Femur (tissue), 1 donor: ENCODE data around the gene PTGES3L.
"Not testable (repeated sequence)": the region's sequence is repeated elsewhere in the genome, so short reads cannot be mapped to it uniquely, and the experiment has no call there.

ENCODE experiments used
- DNase-seq: peaks from one replicate; pipeline ENCODE4 v3.0.0-alpha.2; 2017

PTGES3L gene

DNA sequence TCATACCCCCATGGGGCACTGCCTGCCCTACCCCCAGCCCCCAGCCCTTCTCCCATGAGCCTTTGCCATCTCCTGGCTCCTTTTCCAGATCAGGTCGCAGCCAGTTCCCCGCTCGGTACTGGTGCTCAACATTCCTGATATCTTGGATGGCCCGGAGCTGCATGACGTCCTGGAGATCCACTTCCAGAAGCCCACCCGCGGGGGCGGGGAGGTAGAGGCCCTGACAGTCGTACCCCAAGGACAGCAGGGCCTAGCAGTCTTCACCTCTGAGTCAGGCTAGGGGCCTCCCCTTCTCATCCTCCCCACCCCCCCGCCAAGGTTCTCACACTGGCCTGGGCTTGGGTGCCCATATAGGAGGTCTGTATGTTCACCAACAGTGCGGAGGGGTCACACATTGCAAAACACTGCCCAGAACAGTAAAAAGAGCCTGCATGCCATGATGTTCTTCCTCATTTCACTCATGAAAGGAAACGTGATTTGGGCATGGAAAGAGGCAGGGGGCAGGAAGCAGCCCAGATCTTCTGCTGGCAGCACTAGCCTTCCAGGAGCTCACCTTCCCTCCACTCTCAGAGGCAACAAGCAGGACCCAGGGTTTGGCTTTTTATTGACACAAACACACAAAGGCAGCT, 34.3 kb upstream of the PTGES3L start:
- DNase-seq = no peak

DNA sequence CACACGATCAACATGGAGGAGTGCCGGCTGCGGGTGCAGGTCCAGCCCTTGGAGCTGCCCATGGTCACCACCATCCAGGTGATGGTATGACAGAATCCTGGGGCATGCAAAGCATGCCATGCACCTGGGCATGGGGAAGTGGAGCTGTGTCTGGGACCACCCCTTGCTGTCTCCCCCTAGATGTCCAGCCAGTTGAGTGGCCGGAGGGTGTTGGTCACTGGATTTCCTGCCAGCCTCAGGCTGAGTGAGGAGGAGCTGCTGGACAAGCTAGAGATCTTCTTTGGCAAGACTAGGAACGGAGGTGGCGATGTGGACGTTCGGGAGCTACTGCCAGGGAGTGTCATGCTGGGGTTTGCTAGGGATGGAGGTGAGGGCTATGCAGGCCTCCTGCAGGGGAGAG, 33.4 kb upstream of the PTGES3L start:
- no peak for DNase-seq

DNA sequence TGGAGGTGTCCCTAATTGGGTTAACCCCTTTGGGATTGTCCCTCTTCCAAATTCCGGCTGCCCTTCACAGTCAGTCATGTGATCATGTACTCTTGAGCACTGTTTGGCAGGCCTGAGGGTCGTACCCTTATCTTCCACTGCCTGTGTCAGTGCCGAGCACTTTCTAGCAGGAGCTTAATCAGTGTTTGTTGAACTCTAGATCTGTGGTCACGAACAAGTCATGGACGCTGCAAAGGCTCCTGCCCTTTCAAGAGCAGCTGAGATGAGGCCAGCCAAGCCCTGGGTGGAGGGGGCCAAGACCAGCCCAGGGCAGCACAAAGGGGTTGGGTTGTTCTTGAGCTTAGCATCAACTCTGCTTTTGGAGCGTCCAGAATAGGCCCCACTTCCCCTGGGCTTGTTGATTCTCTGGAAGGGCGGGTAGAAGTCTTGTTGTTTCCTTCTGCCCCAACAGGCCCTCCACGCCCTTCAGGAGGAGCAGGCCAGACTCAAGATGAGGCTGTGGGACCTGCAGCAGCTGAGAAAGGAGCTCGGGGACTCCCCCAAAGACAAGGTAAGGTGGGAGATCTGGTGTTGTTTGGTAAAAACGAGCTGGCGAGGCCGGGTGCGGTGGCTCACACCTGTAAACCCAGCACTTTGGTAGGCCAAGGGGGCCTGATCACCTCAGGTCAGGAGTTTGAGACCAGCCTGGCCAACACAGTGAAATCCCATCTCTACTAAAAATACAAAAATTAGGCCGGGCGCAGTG, 32.0 kb upstream of the PTGES3L start:
- DNase-seq = no peak

DNA sequence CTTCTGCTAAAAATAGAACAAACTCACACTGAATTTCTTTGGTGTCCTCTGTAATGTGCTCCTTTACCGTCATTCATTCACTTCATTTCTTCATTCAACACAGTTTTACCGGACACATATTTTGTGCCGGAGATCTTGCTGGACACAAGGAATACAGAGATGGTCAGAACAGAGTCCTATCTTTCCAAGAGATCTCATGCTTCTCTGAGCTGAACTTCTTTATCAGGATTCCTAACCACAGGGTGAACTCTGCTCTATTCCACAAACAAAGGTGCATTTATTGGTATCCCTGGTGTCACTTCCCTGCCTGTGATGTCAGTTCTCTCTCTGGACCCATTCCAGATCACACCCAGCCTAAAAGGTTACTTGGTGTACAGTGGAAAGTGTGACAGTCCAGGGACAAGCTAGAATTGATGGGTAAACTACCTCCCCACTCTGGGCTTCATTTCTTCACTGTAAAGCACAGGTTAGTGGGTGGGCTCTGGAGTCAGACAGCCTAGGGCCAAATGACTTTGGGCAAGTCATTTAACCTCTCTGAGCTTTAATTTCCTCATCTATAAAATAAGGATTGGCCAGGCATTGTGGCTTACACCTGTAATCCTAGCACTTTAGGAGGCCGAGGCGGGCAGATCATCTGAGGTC, 30.9 kb upstream of the PTGES3L start:
- DNase-seq = no peak

DNA sequence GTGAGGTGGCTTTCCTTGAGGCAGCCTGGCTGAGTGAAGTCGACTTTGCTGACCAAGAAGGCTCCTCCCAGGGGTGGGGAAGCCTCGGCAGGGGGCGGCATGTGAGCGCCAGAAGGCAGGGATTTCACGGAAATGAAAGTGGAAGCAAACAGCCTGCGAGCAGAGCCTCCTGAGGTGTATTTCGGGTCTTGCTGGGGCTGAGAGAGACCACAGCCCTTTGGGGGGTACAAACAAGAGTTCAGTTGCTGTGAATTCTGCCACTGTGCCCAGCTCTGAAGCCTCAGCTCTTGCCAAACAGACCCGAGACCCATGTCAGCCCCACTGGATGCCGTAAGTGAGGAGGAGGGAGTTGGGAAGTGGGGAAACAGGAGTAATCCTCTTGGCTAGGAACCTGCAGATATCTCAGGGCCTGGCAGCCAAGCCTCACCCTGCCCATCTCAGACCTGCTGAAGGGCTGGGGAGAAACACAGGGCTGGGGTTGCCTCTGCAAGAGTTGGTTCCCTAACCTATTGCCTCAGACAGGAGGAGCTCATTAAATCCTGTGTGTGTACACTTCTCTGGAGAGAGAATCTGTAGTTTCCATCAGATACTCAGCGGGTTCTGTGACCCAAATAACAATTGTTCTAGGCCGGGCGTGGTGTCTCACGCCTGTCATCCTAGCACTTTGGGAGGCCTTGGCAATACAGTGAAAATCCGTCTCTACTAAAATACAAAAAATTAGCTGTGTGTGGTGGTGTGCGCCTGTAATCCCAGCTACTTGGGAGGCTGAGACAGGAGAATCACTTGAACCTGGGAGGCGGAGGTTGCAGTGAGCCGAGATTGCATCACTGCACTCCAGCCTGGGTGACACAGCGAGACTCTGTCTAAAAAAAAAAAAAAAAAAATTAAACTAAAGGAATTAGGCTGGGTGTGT, 27.0 kb upstream of the PTGES3L start, which contains the start of gene IFI35:
TSS of gene IFI35 (plus strand) at position 146 of the 913 bp plus-strand sequence. CDS start at position 310, 164 bp downstream.
- peak; percentile 91 for DNase-seq

DNA sequence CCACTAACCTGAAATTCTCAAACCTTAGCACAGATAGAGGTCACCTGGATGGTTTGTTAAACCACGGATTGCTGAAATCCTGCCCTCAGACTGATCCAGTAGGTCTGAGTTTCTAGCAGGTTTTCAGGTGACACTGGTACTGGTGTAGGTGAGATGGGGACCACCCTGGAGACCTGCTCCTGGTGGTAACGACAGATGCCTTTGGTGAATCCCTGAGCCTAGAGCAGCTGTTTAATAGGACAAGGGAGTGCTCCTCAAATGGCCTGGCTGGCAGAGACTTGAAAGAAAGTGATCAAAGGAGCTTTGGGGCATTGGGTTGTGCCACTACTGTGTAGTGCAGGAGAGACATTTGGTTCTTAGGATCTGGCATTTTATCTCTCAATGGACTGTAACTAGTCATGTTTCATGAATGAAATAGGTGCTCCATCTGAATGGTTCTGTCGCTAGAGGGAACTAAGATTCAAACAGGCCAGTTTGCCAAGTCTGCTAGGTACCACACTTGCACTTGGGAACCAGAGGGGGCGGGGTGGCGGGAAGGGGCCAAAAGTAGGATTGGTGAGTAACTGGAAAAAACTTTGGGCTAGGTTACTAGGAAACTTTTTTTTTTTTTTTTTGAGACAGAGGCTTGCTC, 23.8 kb upstream of the PTGES3L start:
- DNase-seq = no peak

DNA sequence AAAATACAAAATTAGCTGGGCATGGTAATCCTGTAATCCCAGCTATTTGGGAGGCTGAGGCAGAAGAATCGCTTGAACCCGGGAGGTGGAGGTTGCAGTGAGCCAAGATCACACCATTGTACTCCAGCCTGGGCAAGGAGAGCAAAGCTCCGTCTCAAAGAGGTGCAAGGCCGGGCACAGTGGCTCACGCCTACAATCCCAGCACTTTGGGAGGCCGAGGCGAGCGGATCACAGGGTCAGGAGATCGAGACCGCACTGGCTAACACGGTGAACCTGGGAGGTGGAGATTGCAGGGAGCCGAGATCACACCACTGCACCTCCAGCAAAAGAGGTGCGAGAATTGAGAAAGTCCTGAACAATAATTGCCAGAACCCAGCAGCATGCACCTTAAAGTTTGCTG, 21.0 kb upstream of the PTGES3L start:
- DNase-seq = not testable (repeated sequence)

DNA sequence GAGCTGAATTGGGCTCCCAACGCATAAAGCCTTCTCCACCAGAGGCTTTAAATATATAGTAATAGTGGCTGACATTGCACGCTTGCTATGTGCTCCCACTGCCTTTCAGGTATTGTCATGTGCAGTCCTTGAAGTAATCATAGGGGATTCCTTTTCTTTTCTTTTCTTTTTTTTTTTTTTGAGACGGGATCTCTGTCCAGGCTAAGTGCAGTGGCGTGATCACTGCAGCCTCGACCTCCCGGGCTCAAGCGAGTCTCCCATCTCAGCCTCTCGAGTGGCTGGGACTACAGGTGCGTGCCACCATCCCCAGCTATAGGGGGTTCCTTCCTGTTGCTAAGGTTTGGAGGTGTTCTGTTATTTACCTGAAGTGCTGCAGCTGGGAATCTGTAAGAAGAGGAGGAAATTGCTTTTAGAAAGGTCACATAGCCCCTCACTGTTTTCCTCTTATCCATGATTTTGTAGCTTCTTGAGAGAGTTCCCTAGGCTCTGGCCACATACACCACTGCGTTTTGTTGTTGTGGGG, 19.2 kb upstream of the PTGES3L start:
- no peak for DNase-seq

DNA sequence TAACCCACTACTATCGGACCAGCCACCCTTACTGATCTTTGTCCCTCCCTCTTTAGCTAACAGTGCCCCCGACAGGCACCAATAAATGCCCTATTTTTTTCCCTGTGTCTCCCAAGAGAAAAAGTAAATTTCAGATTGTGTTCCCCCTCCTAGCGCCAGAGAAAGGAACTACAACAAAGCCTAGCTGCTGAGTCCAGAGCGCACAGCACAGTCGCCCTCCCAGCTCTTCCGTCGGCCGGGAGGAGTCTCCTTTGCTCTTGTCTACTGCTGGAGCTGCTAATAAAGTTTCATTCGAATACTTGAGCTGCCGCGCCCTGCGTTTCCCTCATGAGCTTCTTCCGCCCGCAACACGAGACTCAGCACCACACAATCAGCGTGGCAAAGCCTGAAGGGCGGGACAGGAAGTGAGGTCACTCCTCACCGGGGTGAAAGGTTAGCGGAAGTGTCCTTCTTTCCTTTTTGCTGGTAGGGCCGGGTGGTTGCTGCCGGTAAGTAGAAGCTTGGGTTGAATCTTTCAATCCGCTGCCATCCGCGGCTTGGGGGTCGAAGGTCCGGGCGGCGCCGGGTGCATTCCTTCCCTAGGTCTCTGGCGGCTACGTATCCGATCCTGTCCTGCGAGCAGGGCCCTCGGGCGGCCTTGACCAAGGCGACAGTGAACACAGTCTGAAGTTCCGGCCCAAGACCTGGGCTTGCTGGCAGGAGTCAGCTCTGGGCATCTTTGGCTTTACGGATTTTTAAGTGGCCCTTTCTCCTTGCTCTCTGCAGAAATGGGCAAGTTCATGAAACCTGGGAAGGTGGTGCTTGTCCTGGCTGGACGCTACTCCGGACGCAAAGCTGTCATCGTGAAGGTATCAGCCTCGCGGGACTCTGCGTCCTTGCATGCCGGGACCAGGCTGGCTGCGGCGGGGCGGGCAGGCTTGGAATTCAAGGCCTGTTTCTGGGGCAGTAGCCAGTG, 18.4 kb upstream of the PTGES3L start, which contains the start of gene RPL27:
TSS of gene RPL27 (plus strand) at position 436 of the 955 bp plus-strand sequence. CDS start at position 768, 332 bp downstream.
- DNase-seq = peak; percentile 100

DNA sequence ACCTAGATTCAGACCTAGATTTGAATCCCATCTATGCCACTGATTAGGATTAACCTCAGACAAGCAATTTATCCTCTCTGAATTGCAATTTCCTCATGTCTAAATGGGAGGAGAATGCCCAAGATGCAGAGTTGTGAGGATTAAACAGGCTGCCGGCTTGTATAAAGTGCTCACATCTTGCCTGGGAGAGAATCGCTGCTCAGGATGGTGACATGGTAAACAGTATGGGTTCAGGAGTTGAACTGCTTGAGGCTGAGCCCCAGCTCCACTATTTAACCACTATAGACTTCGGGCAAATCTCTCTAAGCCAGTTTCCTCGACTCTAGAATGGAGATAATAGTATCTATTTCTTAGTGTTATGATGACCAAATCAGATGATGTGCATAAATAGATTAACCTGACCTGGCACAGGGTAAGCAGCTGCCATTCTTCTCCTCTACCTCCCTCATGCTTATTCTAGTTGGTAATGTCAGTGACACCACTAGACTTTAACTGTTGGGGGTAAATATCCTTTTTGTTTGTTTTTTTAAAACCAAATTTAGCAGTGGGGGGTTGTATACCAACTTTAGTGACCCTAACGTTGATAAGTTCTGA, 17.6 kb upstream of the PTGES3L start:
- no peak for DNase-seq

DNA sequence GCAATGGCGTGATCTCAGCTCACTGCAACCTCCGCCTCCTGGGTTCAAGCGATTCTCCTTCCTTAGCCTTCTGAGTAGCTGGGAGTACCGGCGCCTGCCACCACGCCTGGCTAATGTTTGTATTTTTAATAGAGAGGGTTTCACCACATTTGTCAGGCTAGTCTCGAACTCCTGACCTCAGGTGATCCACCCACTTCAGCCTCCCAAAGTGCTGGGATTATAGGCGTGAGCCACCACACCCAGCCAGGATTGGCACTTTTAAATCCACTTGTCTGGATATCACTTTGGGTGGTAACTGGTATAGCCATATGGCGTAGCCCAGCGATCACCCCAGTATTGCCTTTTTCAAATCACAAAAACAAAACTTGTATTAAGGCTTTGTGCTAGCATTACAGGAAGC, 14.0 kb upstream of the PTGES3L start:
- not testable (repeated sequence) for DNase-seq

DNA sequence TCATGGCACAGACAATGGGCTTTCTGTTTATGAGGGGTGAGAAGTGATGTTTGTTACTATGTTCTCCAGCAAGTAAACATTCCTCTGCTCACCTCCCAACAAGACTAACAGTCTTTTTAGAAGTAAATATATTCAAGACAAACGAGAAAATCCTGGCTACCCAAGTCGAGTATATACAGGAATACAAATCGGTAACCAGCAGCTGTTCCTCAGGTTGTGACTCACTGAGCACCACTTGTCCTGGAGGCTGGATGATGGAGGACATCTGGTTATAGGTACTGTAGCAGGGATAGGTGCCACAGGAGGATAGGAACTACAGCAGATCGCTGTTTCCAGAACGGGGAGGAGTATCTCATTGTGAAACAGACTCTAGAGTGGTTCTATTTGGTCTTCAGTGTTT, 13.0 kb upstream of the PTGES3L start:
- DNase-seq = no peak

DNA sequence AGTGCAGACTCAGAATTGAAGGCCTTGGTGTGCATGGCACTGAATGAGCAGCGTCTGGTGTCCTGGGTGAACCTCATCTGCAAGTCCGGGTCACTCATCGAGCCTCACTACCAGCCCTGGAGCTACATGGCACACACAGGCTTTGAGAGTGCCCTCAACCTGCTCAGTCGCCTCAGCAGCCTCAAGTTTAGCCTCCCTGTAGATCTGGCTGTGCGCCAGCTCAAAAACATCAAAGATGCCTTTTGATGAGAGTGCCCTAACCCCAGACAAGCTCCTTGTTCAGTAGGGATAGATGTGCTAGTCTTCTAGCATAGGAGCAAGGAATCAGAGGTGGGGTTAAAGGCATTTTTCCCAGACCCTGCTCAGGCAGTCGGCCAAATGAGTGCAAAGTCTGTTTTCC, 11.6 kb upstream of the PTGES3L start:
- no peak for DNase-seq

DNA sequence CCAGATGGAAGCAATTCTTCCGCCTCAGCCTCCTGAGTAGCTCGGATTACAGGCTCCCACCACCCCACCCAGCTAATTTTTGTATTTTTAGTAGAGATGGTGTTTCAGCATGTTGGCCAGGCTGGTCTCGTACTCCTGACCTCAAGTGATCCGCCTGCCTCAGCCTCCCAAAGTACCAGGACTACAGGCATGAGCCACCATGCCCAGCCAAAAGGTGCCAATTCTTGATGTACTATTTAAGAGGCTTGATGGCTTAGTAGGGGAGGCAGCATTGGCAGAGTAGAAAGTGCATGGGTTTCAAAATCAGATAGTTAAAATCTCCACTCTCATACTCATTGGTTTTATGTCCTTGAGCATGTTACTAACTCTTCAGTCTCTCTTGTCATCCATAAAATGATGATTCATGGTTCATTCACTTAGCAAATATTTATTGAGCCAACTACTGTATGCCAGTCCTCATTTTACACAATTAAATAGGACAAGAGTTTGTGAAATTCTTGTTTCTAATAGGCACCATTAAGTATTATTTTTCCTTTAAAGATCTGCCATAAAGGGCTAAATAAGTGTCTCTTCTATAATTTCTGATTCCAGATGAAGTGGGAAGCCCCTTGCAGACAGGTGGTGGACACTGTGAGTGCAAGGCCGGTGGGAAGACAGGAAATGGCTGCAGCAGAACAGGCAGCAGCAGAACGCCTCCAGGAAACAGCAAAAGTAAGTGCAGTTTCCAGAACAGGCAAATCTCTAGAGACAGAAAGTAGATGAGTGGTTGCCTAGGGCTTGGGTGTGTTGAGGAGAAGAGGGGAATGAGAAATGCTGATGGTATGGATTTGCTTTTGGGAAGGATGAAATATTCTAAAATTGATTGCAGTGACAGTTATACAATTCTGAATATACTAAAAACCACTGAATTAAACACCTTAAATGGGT, 10.1 kb upstream of the PTGES3L start:
- DNase-seq = no peak

DNA sequence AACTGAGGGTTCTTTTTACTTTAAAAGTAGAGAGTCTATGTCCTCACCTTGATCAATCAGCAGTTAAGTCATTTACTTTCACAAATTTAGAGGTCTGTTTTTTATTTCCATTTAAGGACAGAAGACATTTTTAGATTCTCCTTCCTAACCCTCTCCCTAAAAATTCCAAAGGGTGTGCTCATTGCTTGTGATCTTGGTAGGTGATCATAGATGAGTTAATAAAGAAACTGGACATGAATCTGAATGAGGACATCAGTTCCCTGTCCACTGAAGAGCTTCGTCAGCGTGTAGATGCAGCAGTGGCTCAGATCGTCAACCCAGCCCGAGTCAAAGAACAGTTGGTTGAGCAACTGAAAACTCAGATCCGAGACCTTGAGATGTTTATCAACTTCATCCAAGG, 9.3 kb upstream of the PTGES3L start:
- no peak for DNase-seq

DNA sequence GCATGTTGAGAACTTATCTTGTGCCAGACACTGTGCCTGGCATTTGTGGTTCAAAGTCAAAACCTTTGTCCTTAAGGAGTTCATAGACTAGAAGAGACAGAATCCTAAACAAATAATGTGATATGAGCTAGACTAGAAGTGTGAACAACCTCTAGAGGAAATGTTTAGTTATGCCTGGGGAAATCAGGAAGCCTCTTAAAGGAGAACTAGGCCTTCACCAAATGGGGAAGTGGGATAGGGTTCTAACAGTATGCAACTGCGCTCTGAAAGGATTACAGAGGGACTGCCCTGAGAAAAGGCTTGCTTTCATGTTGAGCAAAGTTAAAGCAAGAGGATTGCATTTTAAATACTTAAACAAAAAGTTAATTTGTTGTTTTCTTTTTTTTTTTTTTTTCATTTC, 5.3 kb upstream of the PTGES3L start:
- no peak for DNase-seq

DNA sequence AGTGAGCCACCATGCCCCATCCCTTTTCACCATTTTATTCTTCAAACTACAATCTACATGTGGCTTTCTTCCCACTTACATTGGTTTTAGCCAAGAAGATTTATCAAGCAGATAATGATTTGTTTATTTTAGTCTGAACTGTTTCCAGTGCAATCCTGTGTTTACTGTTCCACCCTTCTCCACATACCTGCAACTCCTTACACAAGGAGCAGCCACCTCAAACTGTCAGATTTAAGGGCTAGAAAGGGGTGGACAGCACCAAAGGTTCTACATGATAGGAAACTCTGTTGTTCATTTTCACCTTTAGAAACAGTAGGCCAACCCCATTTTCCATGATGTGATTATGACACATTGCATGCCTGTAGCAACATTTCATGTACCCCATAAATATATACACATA, 2.4 kb upstream of the PTGES3L start:
- no peak for DNase-seq

DNA sequence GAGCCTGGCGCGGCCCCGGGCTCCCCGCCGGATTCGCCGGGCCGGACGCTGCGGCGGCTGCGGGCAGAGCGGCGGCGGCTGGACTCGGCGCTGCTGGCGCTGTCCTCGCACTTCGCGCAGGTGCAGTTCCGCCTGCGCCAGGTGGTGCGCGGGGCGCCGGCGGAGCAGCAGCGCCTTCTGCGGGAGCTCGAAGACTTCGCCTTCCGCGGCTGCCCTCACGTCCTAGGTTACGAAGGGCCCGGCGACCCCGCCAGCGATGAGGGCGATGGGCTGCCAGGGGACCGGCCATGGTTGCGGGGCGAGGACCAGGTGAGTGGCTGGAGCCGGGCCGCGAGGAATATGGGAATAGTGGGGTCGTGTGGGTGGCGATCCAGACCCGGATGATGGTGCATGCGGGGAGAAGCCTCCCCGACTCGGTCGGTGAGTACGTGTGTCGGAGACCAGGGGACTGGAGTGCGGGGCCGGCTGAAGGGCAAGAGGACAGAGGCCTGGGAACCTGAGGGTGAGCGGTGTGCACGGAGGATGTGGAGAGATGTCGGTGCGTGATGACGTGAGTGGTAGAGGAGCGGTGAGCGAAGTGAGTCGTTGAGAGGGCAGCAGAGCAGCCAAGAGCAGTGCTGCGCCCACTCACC, 1.0 kb upstream of the PTGES3L start:
- DNase-seq = peak; percentile 42

DNA sequence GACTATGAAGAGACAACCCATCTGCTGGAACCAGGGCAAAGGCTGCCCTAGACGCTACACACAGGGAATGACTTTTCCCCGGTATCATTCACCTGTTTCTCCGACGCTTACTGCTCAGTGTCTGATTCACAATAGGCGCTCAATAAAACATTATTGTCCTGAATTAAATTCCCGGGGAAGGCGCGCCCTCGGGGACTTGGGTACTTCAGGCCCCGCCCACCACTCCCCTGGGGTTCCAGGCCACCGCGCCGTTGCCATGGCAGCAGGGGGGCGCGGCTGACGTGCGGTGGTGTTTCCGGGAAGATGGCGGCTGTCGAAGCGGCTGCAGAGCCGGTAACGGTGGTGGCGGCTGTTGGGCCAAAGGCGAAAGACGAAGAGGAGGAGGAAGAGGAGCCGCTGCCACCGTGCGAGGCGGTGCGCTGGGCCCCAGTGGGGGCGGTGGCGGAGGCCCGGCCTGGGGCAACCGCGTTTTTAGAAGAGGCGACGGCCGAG, 440 bp upstream of the PTGES3L start, which contains the start of gene RUNDC1:
TSS of gene RUNDC1 (plus strand) at position 292 of the 492 bp plus-strand sequence. CDS start at position 304, 12 bp downstream.
- peak; percentile 93 for DNase-seq
